Endothelial cell of umbilical vein (primary cell): Measurements from ENCODE around the gene EMC8. TPM values are rescaled to one million over a fixed set of nuclear protein-coding genes. Genes with fewer than 3 reads are reported as not detected.

Experiments
- BruUV-seq: library from RNA; stranded (reverse); fragments of 400-500 nt; replicated peaks from 2 replicates; lab custom pipeline; 2021; lab: Mats Ljungman, UMichigan
- CTCF ChIA-PET: fragments of 300-600, 350-600 bp; sonication (Branson Sonifier 250); formaldehyde crosslinking; loops from one replicate; lab custom pipeline; 2021; ENCODE audit warnings: antibody characterized with exemption, inconsistent platforms; lab: Charles Lee
- POLR2A ChIA-PET: fragments of 300-600, 350-600 bp; sonication (Branson Sonifier 250); formaldehyde crosslinking; loops from one replicate; lab custom pipeline; 2021; ENCODE audit warnings: antibody characterized with exemption, inconsistent platforms; lab: Charles Lee
- DNase-seq: peaks from one replicate; pipeline ENCODE4 v3.0.0-alpha.2; 2011; ENCODE audit warnings: low read depth, low spot score
- FAIRE-seq: peaks from 2 replicates; lab custom pipeline; 2011; peaks lifted over from hg19 to GRCh38; lab: Jason Lieb, UNC
- H2AFZ ChIP-seq: 2 replicates; pipeline ENCODE4 v1.6.0; 2012; ENCODE audit warnings: low read depth, low read length, control low read depth, inconsistent platforms
- H3K27ac ChIP-seq: 2 replicates; pipeline ENCODE4 v1.5.1; 2011; ENCODE audit warnings: low read depth, mild to moderate bottlenecking, control low read depth, low read length, moderate library complexity; ENCODE audit not compliant: insufficient read depth
- H3K27me3 ChIP-seq, 2 experiments: 2 replicates each; pipeline versions ENCODE4 v1.6.0 to v1.6.1; 2011; ENCODE audit warnings: low read length in 2 of 2, mixed read lengths in 1 of 2; ENCODE audit not compliant: control insufficient read depth in 2 of 2, insufficient read depth in 2 of 2
- H3K36me3 ChIP-seq, 2 experiments: 2 replicates in 1 of 2; 3 replicates in 1 of 2; pipeline ENCODE4 v1.5.1; 2011; ENCODE audit warnings: low read length in 2 of 2, mild to moderate bottlenecking in 1 of 2, moderate library complexity in 1 of 2; ENCODE audit not compliant: control insufficient read depth in 2 of 2, insufficient read depth in 2 of 2; ENCODE audit errors: extremely low read depth in 1 of 2
- H3K4me1 ChIP-seq: 3 replicates; pipeline ENCODE4 v1.5.1; 2011; ENCODE audit warnings: mild to moderate bottlenecking, low read length; ENCODE audit not compliant: control insufficient read depth, insufficient read depth; ENCODE audit errors: extremely low read depth
- H3K4me2 ChIP-seq: 2 replicates; pipeline ENCODE4 v1.6.1; 2011; ENCODE audit warnings: low read length, control low read depth, mixed read lengths; ENCODE audit not compliant: insufficient read depth
- H3K4me3 ChIP-seq, 3 experiments: fragments of 200-600 bp in 1 of 3; sonication (generic), shearing (Covaris generic) in 1 of 3; replicated peaks in 1 of 3; 2 replicates each; pipeline ENCODE4 v1.5.1; 2011 to 2016; ENCODE audit warnings: control low read depth in 3 of 3, low read length in 3 of 3, mild to moderate bottlenecking in 2 of 3, inconsistent platforms in 1 of 3, low read depth in 1 of 3, moderate library complexity in 1 of 3; ENCODE audit not compliant: insufficient read depth in 1 of 3
- H3K79me2 ChIP-seq: 2 replicates; pipeline ENCODE4 v1.6.0; 2012; ENCODE audit warnings: low read length, inconsistent platforms; ENCODE audit not compliant: control insufficient read depth, insufficient read depth
- H3K9ac ChIP-seq: replicated peaks from 2 replicates; pipeline ENCODE3; 2011; ENCODE audit warnings: low read length, control low read depth; ENCODE audit not compliant: insufficient read depth; ENCODE audit errors: extremely low read depth
- H3K9me1 ChIP-seq: replicated peaks from 3 replicates; pipeline ENCODE4 v1.6.0; 2011; ENCODE audit warnings: mild to moderate bottlenecking, low read length; ENCODE audit not compliant: control insufficient read depth, insufficient read depth; ENCODE audit errors: extremely low read depth
- H3K9me3 ChIP-seq: replicated peaks from 2 replicates; pipeline ENCODE4 v1.5.1; 2012; ENCODE audit warnings: low read length, inconsistent platforms; ENCODE audit not compliant: control insufficient read depth, insufficient read depth
- H4K20me1 ChIP-seq: replicated peaks from 2 replicates; pipeline ENCODE3; 2011; ENCODE audit warnings: mild to moderate bottlenecking, low read length; ENCODE audit not compliant: control insufficient read depth, insufficient read depth; ENCODE audit errors: extremely low read depth
- EZH2 ChIP-seq: IDR thresholded peaks from 2 replicates; pipeline ENCODE4 v1.6.1; 2012; ENCODE audit warnings: borderline replicate concordance, low read depth, mild to moderate bottlenecking, moderate library complexity, low read length, inconsistent platforms; ENCODE audit not compliant: severe bottlenecking
- FOS ChIP-seq: IDR thresholded peaks from 2 replicates; pipeline ENCODE4 v1.6.1; 2011; ENCODE audit warnings: mild to moderate bottlenecking, low read length, moderate library complexity, borderline replicate concordance; ENCODE audit not compliant: insufficient read depth
- GATA2 ChIP-seq: IDR thresholded peaks from 2 replicates; pipeline ENCODE4 v1.7.0; 2011; ENCODE audit warnings: low read depth, mild to moderate bottlenecking, moderate library complexity, mixed read lengths, low read length; ENCODE audit not compliant: insufficient read length, insufficient read depth
- JUN ChIP-seq: IDR thresholded peaks from 2 replicates; pipeline ENCODE4 v1.6.1; 2011; ENCODE audit warnings: borderline replicate concordance, low read depth; ENCODE audit not compliant: insufficient read length, insufficient read depth
- MAX ChIP-seq: IDR thresholded peaks from 2 replicates; pipeline ENCODE4 v1.6.1; 2011; ENCODE audit not compliant: insufficient read depth, insufficient read length
- MYC ChIP-seq: IDR thresholded peaks from one replicate; pipeline ENCODE4 v1.6.1; 2011; ENCODE audit warnings: mild to moderate bottlenecking, low read depth, low read length
- POLR2A ChIP-seq: IDR thresholded peaks from 2 replicates; pipeline ENCODE4 v1.6.1; 2012; ENCODE audit warnings: low read depth, mild to moderate bottlenecking, control low read depth, low read length
- POLR2AphosphoS5 ChIP-seq: IDR thresholded peaks from 2 replicates; pipeline ENCODE4 v1.6.1; 2012; ENCODE audit warnings: low read depth, mild to moderate bottlenecking, control low read depth, low read length, moderate library complexity; ENCODE audit not compliant: insufficient read depth
- dilution Hi-C: fragments of 300-500 bp; cut with MboI; formaldehyde crosslinking; loops from one replicate; pipeline ENCODE4 v1.15.0; 2019; ENCODE audit warnings: low sequenced_read_pairs; ENCODE audit not compliant: extremely low pct_ligation_motif_present
- intact Hi-C: fragments of 100-400 bp; cut with micrococcal nuclease; formaldehyde crosslinking; loops from one replicate; pipeline ENCODE4 v1.10.0; 2022
- polyA plus RNA-seq, 4 experiments: library from polyadenylated mRNA; depleted of rRNA in 3 of 4; stranded (reverse) in 3 of 4; unstranded in 1 of 4; fragments of >200 nt; gene quantifications; 2 replicates each; pipeline versions ENCODE4 v1.2.1 to v1.2.3, GENCODE V29; 2011 to 2012; ENCODE audit warnings: missing spikeins in 1 of 4
- total RNA-seq: library from RNA; stranded (reverse); gene quantifications from 2 replicates; pipeline ENCODE4 v1.2.3, GENCODE V29; 2021
- TF ChIP-seq, protein P1 (sequence below), 2 donors: IDR thresholded peaks; 1 replicate in 1 of 2; 2 replicates in 1 of 2; pipeline ENCODE4 v1.5.1; 2011; ENCODE audit warnings: low read length in 2 of 2, mild to moderate bottlenecking in 2 of 2, moderate library complexity in 2 of 2, control low read depth in 1 of 2, inconsistent platforms in 1 of 2, low read depth in 1 of 2; ENCODE audit not compliant: insufficient read depth in 1 of 2; ENCODE audit errors: extremely low read depth in 1 of 2

EMC8 gene
- total and polyA plus RNA-seq, 2 donors (not counting 3 experiments of a cell fraction or from before 2014, with no cell fraction given), result 51.2 to 59.6 TPM

- no peak for FAIRE-seq
- ChIA-PET CTCF (interaction anchor here (1.1 kb wide), 1 partner anchor 14 kb away, joined by 3 read pairs; no protein-coding TSS in a partner anchor), POLR2A (no interaction called here)
- intact Hi-C loops (no loop called here), dilution Hi-C loops (no loop called here)
- no peaks in the 10 kb centered on the region for H3K27me3 ChIP-seq
- H3K27ac ChIP-seq, result no peak overlapping the region
- H3K4me1 ChIP-seq, result peaks cover 6% of the 10 kb centered on the region
- H3K4me3 ChIP-seq, result no peak overlapping the region
- peaks cover 24 to 40% of the 10 kb centered on the region in 2 experiments for H3K36me3 ChIP-seq
- no peaks in the 10 kb centered on the region for H4K20me1 ChIP-seq
- TF ChIP-seq, protein P1, sequence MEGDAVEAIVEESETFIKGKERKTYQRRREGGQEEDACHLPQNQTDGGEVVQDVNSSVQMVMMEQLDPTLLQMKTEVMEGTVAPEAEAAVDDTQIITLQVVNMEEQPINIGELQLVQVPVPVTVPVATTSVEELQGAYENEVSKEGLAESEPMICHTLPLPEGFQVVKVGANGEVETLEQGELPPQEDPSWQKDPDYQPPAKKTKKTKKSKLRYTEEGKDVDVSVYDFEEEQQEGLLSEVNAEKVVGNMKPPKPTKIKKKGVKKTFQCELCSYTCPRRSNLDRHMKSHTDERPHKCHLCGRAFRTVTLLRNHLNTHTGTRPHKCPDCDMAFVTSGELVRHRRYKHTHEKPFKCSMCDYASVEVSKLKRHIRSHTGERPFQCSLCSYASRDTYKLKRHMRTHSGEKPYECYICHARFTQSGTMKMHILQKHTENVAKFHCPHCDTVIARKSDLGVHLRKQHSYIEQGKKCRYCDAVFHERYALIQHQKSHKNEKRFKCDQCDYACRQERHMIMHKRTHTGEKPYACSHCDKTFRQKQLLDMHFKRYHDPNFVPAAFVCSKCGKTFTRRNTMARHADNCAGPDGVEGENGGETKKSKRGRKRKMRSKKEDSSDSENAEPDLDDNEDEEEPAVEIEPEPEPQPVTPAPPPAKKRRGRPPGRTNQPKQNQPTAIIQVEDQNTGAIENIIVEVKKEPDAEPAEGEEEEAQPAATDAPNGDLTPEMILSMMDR (IDR thresholded peaks at IDR 0.05; ENCODE audit: extremely low read depth in 1 of 2, insufficient read depth in 1 of 2, low read depth in 1 of 2, low read length in 2 of 2), result no peak
- TF ChIP-seq MAX (no peak), MYC (no peak), JUN (no peak), POLR2AphosphoS5 (no peak), POLR2A (no peak), GATA2 (no peak), FOS (no peak), EZH2 (no peak)
- peaks cover 27% of the 10 kb centered on the region for H3K79me2 ChIP-seq
- no peak overlapping the region for H3K4me2 ChIP-seq
- no peak overlapping the region for H2AFZ ChIP-seq
- no peaks in the 10 kb centered on the region for H3K9me3 ChIP-seq
- BruUV-seq, result no TSS peak
- DNase-seq, result no peak
- no peaks in the 10 kb centered on the region for H3K9me1 ChIP-seq
- no peak overlapping the region for H3K9ac ChIP-seq
These were observed 6.2 kb upstream of the EMC8 start for GRCh38 chr16:85805442-85806045.
